ENCODE data around the gene SEMA7A.

The SEMA7A gene

DNA sequence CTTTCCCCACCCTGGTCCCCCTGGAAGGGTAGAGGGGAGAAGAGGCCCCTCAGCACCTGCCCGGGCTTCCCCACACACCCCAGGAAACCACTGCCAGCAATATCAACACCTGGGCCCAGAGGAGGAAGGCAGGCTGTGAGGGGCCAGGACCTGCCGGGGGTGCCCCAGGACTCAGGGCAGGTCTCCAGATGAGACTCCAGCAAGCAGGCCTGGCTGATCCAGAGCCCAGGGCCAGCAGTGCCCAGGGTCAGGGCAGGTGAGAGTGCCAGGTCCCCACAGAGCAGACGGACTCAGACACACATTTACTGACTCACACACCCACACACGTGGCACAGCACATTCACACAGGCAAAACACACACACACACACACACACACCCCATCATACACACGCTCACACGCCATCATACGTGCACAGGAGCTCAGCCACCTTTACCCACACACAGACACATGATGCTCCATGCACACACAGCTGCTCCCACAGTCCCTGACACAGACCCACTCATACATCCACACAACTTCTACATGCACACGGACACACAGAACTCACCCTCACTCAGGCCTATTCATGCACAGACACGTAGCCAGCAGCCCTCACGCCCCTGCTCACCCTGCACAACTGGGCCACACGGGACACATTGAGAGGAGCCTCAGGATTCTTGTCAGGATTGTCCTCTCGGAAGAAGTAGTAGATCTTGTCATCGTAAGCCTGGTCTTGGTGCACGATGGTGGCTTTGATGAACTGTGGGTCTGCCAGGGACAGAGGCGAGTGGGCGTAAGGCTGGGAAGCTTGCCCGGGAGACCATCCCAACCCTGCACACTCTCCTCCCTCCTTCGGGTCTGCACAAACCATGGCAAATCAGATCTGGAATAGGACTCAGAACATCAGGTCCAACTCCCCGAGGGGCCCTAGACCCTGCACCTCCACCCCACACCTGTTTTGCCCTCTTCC is 17.5 kb downstream of the SEMA7A start:
- no peak for DNase-seq

DNA sequence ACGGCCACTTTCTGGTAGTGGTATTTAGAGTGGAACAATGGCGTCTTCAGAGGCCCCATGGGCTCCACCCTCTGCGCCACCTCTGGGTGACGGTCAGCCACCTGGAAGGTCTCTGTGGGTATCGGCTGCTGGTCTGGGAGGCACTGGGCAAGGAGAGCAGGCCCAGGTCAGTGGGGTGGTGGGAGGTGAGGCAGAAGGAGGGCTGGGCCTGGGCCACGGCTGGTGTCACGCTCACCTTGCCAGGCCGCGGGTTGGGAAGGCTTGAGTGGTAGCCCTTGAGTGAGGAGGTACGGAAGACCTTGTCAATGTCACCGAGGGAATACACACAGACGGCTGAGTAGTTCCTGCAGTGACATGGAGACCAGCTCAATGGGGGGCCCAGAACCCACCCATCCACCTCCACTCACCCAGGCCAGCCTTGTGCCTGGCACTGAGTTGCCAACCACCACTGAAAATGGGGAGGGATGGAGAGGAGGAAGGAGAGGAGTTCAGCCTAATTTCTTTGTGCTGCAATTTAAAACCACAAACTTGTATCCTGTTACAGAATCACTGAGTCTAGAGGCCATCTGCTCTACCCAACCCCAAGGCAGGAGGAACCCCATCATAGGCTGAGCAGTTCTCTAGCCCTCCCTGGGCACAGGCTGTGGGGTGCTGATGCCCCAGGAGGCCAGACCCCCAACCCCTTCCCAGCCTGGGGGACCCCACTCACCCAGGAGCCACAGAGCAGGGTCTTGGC is 19.0 kb downstream of the SEMA7A start:
- DNase-seq: no peak

DNA sequence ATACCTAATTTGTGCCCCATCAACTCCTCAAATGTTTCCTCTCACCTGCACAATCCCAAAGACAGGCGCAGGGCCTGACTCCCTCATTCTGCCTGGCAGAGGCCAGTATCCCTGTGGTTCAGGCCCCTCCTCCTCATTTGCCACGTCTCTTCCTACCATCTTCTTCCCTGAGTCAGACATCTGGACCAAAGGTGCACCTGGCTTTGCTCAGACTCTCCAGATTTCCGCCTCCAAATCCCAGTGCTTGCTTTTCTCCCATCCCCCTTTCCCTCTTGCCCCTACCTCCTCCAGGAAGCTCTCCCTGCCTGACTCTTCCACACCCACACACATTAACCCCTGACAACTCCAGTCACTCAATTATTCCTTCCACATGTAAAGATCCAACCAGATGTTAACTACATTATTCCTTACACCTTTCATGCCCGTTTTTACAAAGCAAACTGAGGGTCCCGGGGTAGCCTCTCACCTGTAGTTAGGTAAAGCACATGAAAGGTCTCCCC is 19.6 kb downstream of the SEMA7A start:
- DNase-seq: no peak

DNA sequence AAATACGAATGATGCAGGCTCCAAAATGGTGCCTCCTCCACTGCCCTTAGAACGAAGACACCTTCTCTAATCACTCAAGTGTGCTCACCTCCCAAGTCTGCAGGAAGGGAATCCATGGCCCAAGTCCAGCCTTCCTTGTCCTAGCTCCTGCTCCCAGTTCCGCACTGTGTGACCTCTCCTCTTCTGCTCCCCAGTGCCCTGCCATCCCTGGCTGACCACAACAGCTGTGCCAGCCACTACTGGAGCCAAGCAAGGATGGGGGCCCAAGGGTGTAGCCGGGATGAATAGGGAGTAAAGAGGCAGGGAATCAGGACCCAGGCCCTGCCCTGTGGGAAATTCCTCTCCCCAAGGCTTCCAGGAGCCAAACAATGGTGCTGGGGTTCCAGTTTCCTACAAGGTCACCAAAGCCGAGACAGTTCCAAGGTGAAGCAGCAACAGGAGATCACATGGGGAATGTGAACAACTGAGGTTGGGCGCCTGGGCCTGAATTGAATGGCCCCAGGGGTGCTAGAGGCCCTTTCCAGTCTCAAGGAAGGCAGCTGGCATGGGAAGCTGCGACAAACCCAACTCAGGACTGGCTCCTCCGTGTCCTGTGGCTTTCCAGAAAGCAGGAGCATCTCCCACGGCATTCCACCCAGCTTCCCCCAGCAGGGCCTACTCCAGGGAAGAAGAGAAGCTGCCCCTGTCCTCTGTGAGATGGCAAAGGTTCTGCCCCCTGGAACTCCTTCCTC is 20.2 kb downstream of the SEMA7A start:
- DNase-seq: no peak

DNA sequence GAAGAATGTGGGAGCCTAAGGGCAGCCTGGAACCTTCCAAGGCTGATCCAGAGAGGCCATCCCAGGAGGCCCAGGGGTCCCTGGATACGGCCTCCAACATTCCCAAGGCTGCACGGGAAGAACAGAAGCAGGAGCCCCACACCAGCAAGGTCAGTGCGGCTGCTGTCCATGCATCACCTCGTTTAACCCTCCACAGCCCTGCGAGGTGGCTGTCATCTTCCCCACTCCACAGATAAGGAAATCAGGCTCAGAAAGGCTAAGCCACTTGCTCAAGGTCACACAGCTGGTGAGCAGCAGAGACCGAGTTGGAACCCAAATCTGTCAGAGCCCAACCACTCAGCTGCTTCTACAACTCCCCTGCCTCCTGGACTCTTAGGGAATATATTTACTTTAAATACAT is 21.6 kb downstream of the SEMA7A start:
- DNase-seq: no peak

DNA sequence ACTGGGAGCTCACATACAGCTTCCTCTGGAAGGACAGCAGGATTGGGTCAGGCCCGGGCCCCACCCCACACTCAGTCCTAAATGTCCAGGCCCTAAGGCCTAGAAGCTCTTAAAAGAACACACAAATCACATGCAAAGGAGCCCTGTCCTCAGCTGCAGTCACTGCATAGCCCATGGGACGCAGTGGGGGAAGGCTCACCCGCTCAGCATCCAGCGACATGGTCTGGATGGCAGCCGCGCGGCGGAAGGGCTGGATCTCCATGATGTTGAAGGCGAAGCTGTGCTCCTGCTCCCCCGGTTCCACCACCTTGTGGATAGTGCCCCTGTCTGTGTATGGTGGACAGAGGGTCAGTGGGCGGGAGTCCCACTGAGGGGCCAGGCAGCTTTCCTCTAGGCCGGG is 22.1 kb downstream of the SEMA7A start:
- DNase-seq: no peak

DNA sequence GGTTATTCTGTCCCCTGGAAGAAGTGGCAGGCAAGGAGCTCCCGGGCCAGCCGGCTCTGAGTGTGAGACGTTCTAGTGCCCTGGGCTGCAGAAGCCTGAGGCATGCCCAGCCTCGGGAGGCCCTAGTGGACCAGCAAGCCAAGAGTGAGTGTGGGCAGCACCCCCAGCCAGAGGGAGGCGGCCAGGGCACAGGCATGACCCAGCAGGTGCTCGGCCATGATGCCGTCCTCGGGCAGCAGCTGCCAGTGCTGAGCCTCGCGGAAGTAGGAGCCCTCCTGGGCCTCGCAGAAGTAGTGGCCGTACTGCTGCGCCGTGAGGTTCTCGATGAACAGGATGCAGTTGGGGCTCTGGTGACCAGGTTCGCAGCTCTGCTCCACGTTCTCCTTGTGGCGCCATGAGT is 23.3 kb downstream of the SEMA7A start:
- DNase-seq: no peak

DNA sequence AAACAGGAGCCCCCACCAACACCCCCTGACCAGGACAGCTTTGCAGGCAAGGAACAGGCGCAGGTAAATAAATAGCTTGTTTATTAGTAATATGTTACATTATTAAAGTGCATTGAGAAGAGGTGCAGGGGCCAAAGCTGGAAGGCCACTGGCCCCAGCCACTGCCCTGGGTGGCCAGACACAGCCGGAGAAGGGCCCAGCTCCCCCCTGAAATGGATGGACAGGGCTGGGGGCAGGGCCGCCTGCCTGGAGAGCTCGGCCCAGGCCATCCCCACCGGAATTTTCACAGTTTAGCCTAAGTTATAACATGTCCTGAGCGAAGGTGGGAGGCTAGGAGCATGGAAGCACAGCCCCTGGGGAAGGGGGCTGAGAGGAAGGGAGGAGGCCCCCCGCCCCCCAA is 24.5 kb downstream of the SEMA7A start:
- no peak for DNase-seq

DNA sequence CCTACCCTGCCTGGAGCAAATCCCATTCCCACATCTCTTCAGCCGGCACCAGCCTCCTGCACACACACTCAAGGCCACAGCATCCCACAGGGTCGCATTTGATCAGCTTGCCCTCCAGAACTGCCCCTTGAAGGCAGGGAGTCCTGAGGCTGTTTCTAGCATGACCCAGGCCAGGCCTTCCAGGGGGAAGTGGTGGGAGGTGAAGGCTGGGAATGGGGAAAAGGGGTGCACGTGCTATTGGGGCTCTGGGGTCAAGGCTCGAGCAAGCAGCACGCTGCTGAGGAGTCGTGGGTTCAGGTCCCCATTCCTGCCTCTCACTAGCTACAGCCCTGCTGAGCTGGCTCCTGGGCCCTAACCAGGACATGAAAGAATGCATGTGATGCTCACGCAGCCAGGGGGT is 24.9 kb downstream of the SEMA7A start:
- no peak for DNase-seq

DNA sequence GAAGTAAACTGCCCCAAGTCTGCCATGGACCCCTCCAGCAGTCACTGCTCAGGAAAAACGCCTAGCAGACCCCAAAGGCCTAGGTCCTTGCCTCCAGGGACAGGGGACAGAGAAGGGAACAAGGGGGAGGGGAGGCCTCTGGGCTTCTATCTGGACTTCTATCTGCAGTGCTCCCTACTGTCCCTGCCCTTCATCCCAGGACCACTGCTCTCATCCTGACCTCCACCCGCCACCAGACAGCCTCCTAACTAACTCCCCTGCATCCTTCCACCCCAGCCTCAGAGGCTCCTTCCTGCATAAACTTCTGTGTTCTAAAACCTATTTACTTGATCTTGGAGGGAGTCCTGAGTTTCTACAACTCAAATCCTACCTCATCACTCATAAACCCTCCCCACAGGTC is 25.4 kb downstream of the SEMA7A start:
- no peak for DNase-seq

DNA sequence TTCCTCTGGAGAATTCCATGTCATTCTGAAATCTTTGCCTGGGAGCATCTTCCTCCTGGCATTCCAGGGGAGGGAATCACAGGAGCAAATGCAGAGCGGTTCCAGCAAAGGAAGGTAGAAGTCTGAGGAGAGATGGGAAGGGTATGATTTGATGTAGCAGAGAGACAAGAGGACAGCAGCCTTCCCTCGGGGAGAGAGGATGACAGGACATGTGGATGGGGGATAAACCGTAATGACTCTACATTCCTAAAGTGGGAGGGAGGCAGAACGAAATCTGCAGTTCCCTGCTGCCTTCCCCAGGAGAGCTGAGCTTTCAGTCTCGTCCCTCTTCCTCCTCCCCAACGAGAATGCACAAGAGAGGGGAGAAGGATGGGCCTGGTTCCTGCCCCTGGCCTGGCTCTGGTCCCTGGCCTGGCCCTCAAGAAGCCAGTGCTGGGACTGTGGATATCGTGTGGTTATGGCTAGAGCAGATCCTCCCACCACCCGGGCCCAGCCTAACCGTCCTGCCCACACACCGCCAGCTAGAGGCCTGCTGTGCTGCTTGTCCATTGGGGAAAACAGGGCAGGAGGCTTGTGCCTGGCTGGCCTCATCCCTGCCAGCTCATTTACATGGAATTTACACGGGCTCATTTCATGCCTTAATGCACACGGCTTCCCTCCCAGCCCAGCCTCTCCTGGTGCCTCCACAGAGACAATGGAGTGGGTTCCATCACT is 26.6 kb downstream of the SEMA7A start:
- peak; percentile 71 for DNase-seq

DNA sequence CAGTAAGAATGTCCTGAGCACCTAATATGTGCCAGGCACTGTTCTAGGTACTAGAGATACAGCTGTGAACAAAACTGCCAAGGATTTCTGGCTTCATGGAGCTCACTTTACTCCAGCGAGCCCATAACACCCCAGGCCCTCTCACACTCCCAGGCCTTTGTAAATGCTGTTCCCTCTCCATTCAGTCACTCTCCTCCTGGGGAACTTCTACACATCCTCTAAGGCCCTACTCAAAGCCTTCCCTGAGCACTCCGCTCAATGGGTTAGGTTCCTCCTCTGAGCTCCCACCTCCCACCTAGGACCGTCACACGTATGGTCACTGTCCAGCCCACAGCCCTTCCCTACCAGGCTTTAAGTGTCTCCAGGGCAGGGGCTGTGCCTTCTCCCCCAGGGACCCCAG is 27.2 kb downstream of the SEMA7A start:
- no peak for DNase-seq

DNA sequence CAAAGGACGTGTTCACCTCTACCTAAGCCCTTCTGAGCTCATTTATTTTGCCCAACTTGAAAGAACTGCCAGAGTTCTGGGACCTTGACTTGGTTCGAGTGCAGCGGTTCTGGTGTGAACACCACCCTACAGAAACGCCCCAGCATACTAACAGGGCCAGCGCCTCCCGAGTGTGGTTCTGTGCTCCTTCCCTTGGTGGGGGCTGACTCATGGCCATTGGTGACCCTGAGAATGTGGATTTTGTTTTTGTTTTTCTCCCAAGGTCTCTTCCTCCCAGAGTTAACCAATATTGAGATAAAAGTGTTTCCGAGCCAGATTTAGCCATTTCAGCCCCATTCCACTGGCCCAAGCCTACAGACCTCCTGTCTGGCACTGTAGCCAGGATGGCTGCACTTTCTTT is 27.9 kb downstream of the SEMA7A start:
- DNase-seq: no peak

DNA sequence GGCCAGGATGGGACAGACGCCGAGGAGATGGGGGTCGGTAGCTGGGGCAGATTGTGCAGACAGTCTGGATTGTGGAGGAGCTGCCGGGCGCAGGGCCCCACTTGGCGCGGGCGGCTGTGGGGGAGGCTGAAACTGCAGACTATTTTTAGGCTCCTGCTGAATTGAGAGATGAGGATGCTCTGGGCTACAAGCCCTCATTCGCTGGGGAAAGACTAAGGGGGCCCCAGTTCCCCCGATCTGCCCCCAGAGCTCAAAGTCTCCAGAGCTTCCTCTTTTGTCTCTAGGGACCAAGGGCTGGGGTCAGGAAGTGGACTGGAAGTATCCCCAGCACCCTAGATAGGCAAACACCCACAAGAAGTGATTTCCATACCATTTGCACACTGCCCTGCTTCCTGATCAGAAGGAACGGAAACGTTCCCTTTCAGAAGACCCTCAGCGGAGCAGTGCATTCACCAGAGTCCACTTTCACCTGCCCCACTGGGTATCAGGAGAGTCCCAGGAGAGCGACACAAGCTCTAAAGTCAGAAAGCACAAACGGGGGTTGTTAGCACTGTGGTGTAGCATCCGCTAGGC is 29.7 kb downstream of the SEMA7A start:
- DNase-seq: peak; percentile 76

DNA sequence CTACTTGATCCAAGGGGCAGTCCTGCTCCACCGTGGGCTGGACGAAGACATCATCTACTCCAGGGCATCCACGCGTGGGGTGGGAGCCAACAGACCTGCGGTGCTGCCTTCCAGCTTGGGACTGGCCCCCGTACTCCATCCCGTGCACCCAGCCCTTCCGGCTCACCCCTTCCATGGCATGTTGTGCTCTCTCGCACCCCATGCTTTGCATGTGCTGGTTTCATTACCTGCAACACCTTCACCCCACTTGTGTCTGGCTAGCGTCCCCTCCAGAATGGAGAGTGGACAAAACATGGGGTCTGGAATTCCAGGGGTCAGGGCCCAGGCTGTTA is 30.2 kb downstream of the SEMA7A start:
- DNase-seq: no peak

DNA sequence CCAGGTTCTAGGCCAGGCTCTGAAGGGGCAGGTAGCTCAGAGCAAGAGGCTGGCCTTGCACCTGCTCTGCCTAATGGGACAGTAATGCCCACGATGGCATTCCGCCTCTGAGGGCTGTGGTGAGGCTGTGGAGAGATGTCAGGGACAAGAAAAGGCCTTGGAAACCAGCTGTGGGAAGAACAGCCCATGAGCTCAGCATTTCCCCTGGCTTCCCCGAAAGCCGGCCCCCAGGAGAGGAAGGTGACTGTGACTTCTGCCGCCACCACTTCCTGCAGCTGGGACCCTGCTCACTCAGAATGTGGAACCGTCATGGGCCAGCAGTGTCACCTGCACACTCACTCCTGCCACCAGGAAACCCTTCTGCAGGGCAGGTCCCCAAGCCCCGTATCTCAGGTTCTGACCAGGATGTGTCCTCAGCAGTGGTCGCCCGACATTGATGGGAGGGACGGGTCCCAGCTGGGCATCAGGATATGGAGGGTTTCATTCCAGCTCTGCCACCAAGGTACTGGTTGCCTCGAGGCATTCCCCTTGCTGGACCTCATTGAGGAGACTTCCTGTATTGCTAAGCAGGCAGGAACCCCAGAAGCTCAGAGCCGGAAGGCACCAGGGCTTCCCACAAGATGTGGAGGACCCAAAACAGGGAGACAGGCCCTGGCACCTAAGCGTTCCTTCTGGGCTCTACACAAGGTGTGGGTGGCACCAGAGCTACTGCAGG is 30.7 kb downstream of the SEMA7A start:
- DNase-seq: peak; percentile 75

DNA sequence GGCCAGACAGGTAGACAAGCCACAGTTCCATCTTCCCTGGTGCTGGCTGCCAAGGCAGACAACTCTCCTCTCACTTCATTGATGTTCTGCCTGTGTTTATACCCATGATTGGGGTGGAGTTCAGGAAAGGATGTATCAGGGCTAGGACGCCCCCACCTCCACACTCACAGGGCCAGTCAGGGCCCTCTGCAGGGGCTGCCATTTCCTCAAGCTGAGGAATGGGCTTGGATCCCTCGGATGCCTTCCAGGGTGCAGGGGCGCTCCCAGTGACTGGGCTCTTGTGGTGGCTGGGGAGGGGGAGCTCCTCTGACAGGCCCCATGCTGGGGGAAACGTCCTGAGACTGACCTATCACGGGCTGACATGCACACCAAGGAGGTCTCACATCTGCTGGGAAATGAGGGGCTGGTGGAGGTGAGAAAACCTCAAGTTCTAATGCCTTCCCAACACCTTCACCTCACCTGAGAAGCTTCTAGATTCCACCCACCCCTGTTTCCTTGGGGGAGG is 31.4 kb downstream of the SEMA7A start:
- DNase-seq: no peak

DNA sequence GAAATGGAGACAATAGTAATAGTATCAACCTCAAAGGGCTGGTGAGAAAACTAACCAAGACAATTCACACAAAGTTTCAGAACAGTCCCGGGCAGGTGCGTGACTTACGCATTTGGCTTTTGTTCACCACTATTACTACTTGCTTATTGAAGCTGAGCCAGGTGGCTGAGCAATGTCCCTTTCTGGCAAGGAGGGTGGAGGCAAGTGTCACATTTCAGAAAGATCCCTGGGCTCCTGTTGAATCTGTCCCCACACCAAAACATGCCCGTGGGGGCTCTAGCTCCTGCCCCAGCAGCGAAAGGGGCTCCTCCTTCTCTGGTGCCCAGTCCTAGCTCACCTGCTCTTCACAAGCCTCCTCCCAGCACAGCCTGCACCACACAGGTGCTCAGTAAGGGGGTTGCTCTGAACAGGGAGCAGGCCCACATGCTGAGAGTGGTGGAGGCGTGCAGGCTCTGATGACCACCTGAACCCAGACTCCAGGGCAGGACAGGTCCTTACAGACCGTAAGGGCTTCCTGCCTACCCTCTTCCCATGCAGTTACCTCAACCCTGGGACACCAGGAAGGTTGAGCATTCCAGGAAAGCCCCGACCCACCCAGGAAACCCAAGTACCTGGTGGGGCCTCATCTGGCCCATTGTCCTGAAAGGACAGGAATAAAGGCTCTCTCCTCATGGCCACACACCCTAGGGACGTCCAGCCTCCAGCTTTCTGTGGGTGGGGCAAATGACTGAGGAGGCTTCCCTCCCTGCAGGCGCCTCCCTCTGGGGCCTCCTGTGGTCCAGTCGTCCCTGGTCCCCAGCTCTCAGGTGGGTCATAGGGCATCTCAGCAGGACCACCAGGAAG is 32.6 kb downstream of the SEMA7A start:
- DNase-seq: no peak

DNA sequence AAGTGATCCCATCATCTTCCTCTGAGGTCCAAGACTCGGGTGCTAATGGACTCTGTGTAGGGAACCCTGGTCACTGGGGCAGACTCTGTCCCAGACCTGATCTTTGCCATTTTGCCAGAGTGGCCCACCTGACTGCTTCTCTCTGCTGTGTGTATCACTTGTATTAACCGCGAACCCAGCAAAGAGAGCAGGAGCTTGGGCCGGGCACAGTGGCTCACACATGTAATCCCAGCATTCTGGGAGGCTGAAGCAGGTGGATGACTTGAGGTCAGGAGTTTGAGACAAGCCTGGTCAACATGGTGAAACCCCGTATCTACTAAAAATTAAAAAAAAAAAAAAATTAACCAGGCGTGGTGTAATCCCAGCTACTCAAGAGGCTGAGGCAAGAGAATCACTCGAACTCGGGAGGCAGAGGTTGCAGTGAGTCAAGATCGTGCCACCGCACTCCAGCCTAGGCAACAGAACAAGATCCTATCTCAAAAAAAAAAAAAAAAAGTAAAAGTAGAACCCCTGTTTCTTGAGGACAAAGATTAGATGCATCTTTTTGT is 33.4 kb downstream of the SEMA7A start:
- DNase-seq: no peak

Measured in femur (tissue), 1 donor.